ENCODE data around the gene MRPS7. TPM values are rescaled to one million over a fixed set of nuclear protein-coding genes. Genes with fewer than 3 reads are reported as not detected.

The MRPS7 gene
- total RNA-seq, 1 donor from 2014 or later: 83.5 TPM

- no peaks in the 10 kb centered on the region for H3K27me3 ChIP-seq (ENCODE audit: control insufficient read depth, insufficient read depth, low read length)
- DNase-seq (ENCODE audit: low read depth): no peak
- FAIRE-seq: peak; percentile 86
- H3K4me3 ChIP-seq (ENCODE audit: low read depth, low read length): no peak overlapping the region
- H3K36me3 ChIP-seq (ENCODE audit: control insufficient read depth, insufficient read depth, low read length): peaks cover 44% of the 10 kb centered on the region
- TF ChIP-seq CTCF (IDR thresholded peaks at IDR 0.05; ENCODE audit: insufficient read depth, low read length, severe bottlenecking): no peak
Observed at GRCh38 chr17:75244133-75244866, 17.4 kb upstream of the MRPS7 start.

GRCh38 chr17:75245011-75245410 lies 16.7 kb upstream of the MRPS7 start:
- FAIRE-seq (no peak), DNase-seq (ENCODE audit: low read depth) (no peak)
- H3K36me3 ChIP-seq (ENCODE audit: control insufficient read depth, insufficient read depth, low read length): peaks cover 39% of the 10 kb centered on the region
- no peak for TF ChIP-seq CTCF (IDR thresholded peaks at IDR 0.05; ENCODE audit: insufficient read depth, low read length, severe bottlenecking)
- H3K4me3 ChIP-seq (ENCODE audit: low read depth, low read length): no peak overlapping the region
- H3K27me3 ChIP-seq (ENCODE audit: control insufficient read depth, insufficient read depth, low read length): no peaks in the 10 kb centered on the region

- no peaks in the 10 kb centered on the region for H3K27me3 ChIP-seq (ENCODE audit: control insufficient read depth, insufficient read depth, low read length)
- H3K36me3 ChIP-seq (ENCODE audit: control insufficient read depth, insufficient read depth, low read length): peaks cover 30% of the 10 kb centered on the region
- DNase-seq (ENCODE audit: low read depth): no peak
- no peak overlapping the region for H3K4me3 ChIP-seq (ENCODE audit: low read depth, low read length)
- FAIRE-seq: no peak
- TF ChIP-seq CTCF (IDR thresholded peaks at IDR 0.05; ENCODE audit: insufficient read depth, low read length, severe bottlenecking): no peak
Observed at GRCh38 chr17:75246404-75246803, 15.3 kb upstream of the MRPS7 start.

GRCh38 chr17:75249564-75249963 lies 12.1 kb upstream of the MRPS7 start:
- no peak for DNase-seq (ENCODE audit: low read depth)
- FAIRE-seq: no peak
- Histone ChIP-seq H3K4me3 (ENCODE audit: low read depth, low read length) (no peak overlapping the region), H3K27me3 (ENCODE audit: control insufficient read depth, insufficient read depth, low read length) (no peaks in the 10 kb centered on the region), H3K36me3 (ENCODE audit: control insufficient read depth, insufficient read depth, low read length) (peaks cover 12% of the 10 kb centered on the region)
- no peak for TF ChIP-seq CTCF (IDR thresholded peaks at IDR 0.05; ENCODE audit: insufficient read depth, low read length, severe bottlenecking)

GRCh38 chr17:75250009-75250471 lies 11.6 kb upstream of the MRPS7 start:
- DNase-seq (ENCODE audit: low read depth) (peak; percentile 32), FAIRE-seq (no peak)
- TF ChIP-seq CTCF (IDR thresholded peaks at IDR 0.05; ENCODE audit: insufficient read depth, low read length, severe bottlenecking): no peak

More at GRCh38 chr17:75250009-75250471, 11.6 kb upstream of the MRPS7 start:
- Histone ChIP-seq H3K27me3 (ENCODE audit: control insufficient read depth, insufficient read depth, low read length) (no peaks in the 10 kb centered on the region), H3K36me3 (ENCODE audit: control insufficient read depth, insufficient read depth, low read length) (peaks cover 11% of the 10 kb centered on the region), H3K4me3 (ENCODE audit: low read depth, low read length) (no peak overlapping the region)
